NCI-H2107 treated with DMSO at 0.1 percent for 48 hours (cell line): Measurements from ENCODE around the gene PDAP1.
"Not testable (repeated sequence)": the region's sequence is repeated elsewhere in the genome, so short reads cannot be mapped to it uniquely, and the experiment has no call there.

ENCODE experiments used
- DNase-seq: peaks from one replicate; lab custom pipeline; 2025; ENCODE audit not compliant: unreplicated experiment; lab: John Stamatoyannopoulos, UW

PDAP1 gene

GRCh38 chr7:99408379-99409191 lies at the start of gene PDAP1, which contains the start of gene BUD31:
Gene PDAP1, minus strand, starts transcription at chr7:99408597. Its CDS starts 49 bp downstream, at chr7:99408548.
Gene BUD31, plus strand, starts transcription at chr7:99408969. Its CDS starts 2,124 bp downstream, at chr7:99411093.
- peak; percentile 92 for DNase-seq

- DNase-seq: no peak
Measured at GRCh38 chr7:99457650-99458493, 49.5 kb upstream of the PDAP1 start.

GRCh38 chr7:99457050-99457649 lies 48.8 kb upstream of the PDAP1 start:
- DNase-seq: no peak

- no peak for DNase-seq
Measured at GRCh38 chr7:99456288-99456687, 47.9 kb upstream of the PDAP1 start.

GRCh38 chr7:99455874-99456273 lies 47.5 kb upstream of the PDAP1 start:
- no peak for DNase-seq

- DNase-seq: no peak
Measured at GRCh38 chr7:99453105-99453504, 44.7 kb upstream of the PDAP1 start.

GRCh38 chr7:99452541-99452940 lies 44.1 kb upstream of the PDAP1 start:
- DNase-seq: no peak

- DNase-seq: no peak
Measured at GRCh38 chr7:99451936-99452335, 43.5 kb upstream of the PDAP1 start.

GRCh38 chr7:99449326-99449725 lies 40.9 kb upstream of the PDAP1 start:
- DNase-seq: no peak

GRCh38 chr7:99448855-99449254 lies 40.5 kb upstream of the PDAP1 start:
- no peak for DNase-seq

GRCh38 chr7:99447943-99448342 lies 39.5 kb upstream of the PDAP1 start:
- DNase-seq: no peak

GRCh38 chr7:99446096-99446495 lies 37.7 kb upstream of the PDAP1 start:
- DNase-seq: no peak

- no peak for DNase-seq
Measured at GRCh38 chr7:99440195-99440594, 31.8 kb upstream of the PDAP1 start.

GRCh38 chr7:99438573-99439480 lies 30.4 kb upstream of the PDAP1 start, which contains the start of the genes CPSF4 and PTCD1:
Gene CPSF4, plus strand, starts transcription at chr7:99438943. Its CDS starts 140 bp downstream, at chr7:99439083.
Gene PTCD1, minus strand, starts transcription at chr7:99438798. Its CDS starts 3,556 bp downstream, at chr7:99435242.
- peak; percentile 93 for DNase-seq

GRCh38 chr7:99437946-99438572 lies 29.7 kb upstream of the PDAP1 start:
- DNase-seq: peak; percentile 15

- no peak for DNase-seq
Measured at GRCh38 chr7:99433158-99433557, 24.8 kb upstream of the PDAP1 start.

GRCh38 chr7:99431756-99432540 lies 23.6 kb upstream of the PDAP1 start:
- not testable (repeated sequence) for DNase-seq

GRCh38 chr7:99429756-99430155 lies 21.4 kb upstream of the PDAP1 start:
- no peak for DNase-seq

- DNase-seq: no peak
Measured at GRCh38 chr7:99428972-99429566, 20.7 kb upstream of the PDAP1 start.
